Tibial nerve (tissue), 4 donors: ENCODE measurements around the gene PMIS2.

Source experiments
- CTCF ChIP-seq, 5 experiments: fragments of 200-600 bp in 3 of 5; fragments of 450-650 bp in 2 of 5; sonication (generic) in 3 of 5; IDR thresholded peaks; one replicate each; pipeline ENCODE4 v1.5.1; 2016 to 2019; ENCODE audit warnings: antibody characterized with exemption in 5 of 5, mild to moderate bottlenecking in 3 of 5, moderate library complexity in 2 of 5
- EP300 ChIP-seq, 2 donors: sonication (generic); formaldehyde crosslinking; IDR thresholded peaks; one replicate each; pipeline ENCODE4 v1.6.1; 2017; ENCODE audit warnings: antibody characterized with exemption in 2 of 2, mild to moderate bottlenecking in 1 of 2
- POLR2A ChIP-seq, 2 donors: fragments of 450-650 bp; IDR thresholded peaks; one replicate each; pipeline ENCODE4 v1.6.1; 2017; ENCODE audit warnings: antibody characterized with exemption in 2 of 2, mild to moderate bottlenecking in 2 of 2, moderate library complexity in 2 of 2

- TF ChIP-seq CTCF (IDR thresholded peaks at IDR 0.05) (no peak), EP300 (IDR thresholded peaks at IDR 0.05) (no peak), POLR2A (IDR thresholded peaks at IDR 0.05) (no peak)
Measured at GRCh38 chr19:35540356-35540927, 45.5 kb upstream of the PMIS2 start.
